Ramos (cell line): Measurements from ENCODE around the gene PATE1.
"Not testable (repeated sequence)": the region's sequence is repeated elsewhere in the genome, so short reads cannot be mapped to it uniquely, and the experiment has no call there.

Source experiments
- in situ Hi-C: fragments of 300-500 bp; cut with MboI; formaldehyde crosslinking; loops from one replicate; pipeline ENCODE4 v1.14.3; 2022; ENCODE audit warnings: low sequenced_read_pairs; ENCODE audit not compliant: unreplicated experiment

PATE1 gene, protein sequence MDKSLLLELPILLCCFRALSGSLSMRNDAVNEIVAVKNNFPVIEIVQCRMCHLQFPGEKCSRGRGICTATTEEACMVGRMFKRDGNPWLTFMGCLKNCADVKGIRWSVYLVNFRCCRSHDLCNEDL

DNA sequence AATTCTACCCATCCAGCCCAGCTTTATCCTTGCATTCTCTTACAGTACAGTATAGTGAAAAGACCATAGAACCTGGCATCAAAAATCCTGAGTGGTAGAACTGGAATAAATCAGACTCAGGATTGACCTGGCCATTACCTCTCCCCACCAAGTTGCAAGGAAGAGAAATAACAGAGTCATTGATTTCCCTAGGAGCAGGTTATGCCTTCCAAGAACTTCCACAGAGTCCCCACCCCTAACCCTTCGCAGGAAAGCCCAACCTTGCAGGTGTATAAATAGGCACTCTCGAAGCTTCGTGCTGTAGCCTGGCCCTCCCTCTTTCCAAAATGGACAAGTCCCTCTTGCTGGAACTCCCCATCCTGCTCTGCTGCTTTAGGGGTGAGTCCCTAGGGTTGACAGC lies at the start of gene PATE1:
Gene PATE1 (plus strand): TSS at position 301 of the 400 bp plus-strand sequence. CDS start 26 bp downstream, at position 327.
- in situ Hi-C loops = no loop called here

DNA sequence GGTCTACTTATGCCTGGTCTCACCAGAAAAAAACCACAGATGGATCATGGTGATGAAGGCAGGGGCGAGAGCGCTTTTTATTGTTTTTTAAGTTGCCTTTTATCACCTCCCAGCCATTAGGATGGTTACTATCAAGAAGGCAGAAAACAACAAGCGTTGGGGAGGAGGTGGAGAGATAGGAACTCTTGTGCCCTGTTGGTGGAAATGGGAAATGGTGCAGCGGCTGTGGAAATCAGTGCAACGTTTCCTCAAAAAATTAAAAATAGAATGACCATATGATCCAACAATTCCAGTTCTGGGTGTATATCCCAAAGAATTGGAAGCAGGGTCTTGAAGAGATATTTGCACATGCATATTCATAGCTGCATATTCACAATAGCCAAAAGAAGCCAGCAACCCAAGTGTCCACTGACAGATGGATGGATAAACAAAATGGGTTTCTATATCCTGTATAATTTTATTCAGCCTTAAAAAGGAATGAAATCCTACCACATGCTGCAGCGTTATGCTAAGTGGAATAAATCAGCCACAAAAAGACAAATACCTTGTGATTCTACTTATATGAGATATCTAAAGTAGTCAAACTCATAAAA lies 45.0 kb upstream of the PATE1 start:
- in situ Hi-C loops = no loop called here

DNA sequence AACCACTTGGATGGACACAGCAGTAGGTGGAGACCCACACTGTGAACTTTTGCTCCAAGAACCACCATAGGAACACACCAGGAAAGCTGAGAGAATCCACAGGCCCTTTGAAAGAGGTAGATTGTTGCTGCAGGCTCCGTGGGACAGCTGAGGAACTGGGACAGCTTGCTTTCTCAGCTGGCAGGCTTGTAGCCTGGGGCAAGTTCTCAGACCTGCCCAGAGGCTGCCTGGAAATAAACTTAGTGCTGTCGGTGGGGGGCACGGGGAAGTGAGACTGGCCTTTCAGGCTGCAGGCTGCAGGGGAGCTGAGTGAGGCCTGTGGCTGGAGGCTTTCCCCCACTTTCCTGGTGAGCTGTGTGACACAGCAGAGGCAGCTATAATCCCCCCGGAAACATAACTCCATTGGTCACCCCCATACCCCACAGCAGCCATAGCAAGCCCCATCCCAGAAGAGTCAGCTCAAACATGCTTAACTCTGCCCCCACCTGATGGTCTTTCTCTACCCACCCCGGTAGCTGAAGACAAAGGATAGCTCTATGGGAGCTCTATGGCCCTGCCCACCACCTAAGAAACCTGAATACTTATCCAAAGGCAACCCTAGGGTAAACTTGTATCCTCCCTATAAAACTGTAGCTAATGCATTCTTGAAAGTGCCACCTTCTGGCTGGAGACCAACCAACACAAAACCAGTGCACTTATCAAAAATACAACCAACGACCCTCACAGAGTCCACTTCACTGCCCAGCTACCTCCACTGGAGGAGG lies 44.0 kb upstream of the PATE1 start:
- in situ Hi-C loops = no loop called here

DNA sequence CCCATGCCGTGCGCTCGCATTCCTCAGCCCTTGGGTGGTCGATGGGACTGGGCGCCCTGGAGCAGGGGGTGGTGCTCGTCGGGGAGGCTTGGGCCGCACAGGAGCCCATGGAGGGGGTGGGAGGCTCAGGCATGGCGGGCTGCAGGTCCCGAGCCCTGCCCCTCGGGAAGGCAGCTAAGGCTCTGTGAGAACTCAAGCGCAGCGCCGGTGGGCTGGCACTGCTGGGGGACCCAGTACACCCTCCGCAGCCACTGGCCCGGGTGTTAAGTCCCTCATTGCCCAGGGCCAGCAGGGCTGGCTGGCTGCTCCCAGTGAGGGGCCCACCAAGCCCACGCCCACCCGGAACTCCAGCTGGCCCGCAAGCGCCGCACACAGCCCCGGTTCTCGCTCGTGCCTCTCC lies 41.4 kb upstream of the PATE1 start:
- in situ Hi-C loops = not testable (repeated sequence)

DNA sequence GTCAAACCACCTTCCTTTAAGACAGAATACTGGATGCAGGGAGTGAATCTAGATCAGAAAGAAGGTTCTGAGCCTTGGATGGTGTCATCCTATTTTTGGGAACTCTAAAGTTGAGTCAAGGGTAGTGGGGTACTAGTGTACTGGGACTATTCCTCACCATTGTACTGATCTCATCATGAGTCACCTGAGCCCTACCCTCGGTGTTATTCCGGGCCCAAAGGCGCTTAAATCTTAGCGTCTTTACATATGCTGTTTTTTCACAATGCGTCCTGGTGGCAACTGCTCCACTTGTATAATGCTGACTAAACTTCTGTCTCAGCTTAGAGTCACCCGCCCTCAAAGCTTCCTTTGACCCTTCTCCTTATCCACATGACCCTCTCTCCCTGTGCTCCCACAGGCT lies 25.3 kb upstream of the PATE1 start:
- in situ Hi-C loops = no loop called here

DNA sequence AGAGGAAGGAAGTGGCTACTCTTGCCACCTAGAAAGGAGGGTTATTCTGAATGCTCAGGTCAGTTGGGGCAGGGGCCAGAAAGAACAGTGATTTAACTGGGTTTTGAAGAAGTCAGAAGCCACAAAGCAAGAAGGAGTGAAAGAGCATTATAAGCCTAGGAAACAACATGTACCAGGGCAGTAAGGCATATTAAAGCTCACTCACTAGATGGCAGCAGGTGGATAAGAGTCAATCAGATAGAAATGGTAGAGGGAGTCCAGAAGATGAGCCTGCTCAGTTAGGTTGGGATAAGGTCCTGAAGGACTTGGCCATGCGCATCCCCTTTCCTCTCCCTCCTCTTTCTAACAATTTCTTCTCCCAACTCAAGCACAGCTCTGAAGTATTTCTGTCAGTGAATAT lies 22.0 kb upstream of the PATE1 start:
- in situ Hi-C loops = no loop called here

DNA sequence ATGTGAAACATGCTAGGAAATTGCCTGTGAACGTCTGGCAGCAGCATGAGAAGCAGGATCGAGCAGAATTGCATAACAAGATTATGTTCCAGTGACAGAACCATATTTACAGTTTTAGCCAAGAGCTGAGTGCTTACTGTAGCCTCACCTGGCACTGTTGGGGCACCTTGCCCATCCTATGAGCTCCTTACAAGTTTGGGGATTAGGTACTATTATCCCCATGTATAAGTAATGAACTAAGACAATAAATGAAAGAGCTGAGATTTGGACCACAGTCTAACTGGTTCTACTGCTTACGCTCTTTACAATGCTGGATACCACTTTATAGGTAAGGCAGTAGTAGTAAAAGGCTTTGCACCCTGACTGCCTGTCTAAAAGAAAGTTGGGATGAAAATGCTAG lies 17.1 kb upstream of the PATE1 start:
- in situ Hi-C loops = no loop called here

DNA sequence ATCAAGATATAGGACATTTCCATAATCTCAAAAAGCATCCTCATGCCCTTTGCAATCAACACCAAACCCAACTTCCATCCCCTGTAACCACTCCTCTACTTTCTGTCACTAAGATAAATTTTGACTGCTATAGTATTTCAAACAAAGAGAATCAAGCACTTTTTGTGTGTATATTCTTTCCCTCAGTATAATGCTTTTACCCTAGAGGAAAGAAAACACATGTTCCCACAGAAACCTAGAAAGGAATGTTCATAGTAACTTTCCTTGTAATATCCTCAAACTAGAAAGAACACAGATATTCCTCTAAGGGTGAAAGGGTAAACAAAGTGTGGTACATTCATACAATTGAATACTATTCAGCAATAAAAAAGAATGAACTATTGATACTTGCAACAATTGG lies 5.5 kb upstream of the PATE1 start:
- in situ Hi-C loops = no loop called here

DNA sequence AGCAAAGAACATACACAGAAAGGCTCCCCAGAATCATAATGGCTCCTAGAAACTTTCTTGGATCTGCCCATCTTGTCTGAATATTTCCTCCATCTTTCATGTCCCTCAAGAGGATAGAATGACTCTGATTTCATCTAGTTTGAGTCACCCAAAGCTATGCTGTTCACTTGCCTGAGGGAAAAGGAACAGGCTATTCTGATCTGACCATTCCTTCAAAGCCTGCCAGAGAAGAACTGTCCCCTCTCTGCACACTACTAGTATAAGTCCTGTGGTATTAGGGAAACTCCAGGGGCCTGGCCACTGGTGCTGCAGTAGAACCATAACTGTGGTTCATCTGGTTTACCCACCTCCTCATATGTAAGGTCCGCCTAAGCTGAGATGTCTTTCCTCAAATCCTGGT lies 2.4 kb upstream of the PATE1 start:
- in situ Hi-C loops = no loop called here

DNA sequence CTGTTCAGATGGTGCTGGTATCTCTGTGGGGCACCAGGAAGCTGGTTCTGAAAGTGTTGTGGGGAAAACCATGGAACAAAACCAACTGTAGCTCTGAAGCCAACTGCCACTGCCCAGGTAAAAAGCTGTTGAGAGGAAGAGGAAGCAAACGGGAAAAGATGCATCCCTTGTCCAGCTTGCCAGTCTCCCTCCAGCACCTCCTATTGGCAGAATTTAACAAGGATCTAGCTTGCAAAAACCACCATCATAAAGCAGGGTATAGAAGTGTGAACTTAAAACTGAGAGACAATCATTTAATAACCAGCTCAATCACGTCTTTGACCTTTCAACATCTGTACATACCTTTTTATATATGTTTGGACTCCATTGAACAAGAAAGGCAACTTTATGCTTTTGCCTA lies 4.5 kb downstream of the PATE1 start:
- in situ Hi-C loops = no loop called here

DNA sequence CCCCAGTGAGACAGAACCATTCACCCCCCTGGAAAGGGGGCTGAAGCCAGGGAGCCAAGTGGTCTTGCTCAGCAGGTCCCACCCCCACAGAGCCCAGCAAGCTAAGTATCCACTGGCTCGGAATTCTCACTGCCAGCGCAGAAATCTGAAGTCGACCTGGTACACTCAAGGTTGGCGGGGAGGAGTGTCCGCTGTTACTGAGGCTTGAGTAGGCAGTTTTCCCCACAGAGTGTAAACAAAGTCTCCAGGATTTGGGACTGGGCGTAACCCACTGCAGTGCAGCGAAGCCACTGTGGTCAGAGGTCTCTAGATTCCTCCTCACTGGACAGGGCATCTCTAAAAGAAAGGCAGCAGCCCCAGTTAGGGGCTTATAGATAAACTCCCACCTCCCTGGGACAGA lies 10.0 kb downstream of the PATE1 start:
- in situ Hi-C loops = no loop called here

DNA sequence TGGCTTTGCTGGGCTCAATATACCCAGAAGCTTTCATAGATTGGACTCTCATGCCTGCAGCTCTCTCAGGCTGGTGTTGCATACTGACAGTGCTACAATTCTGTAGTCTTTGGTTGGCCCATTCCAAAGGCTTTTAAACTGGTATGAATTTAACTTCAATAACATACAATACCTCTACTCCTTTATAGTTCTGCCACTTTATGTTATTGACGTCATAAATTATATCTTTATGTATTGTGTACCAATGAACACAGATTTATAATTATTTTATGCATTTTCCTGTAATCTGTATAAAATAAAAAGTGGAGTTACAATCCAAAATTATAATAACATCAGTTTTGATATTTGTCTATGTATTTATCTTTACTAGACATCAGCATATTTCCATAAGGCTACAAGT lies 16.4 kb downstream of the PATE1 start:
- in situ Hi-C loops = no loop called here

DNA sequence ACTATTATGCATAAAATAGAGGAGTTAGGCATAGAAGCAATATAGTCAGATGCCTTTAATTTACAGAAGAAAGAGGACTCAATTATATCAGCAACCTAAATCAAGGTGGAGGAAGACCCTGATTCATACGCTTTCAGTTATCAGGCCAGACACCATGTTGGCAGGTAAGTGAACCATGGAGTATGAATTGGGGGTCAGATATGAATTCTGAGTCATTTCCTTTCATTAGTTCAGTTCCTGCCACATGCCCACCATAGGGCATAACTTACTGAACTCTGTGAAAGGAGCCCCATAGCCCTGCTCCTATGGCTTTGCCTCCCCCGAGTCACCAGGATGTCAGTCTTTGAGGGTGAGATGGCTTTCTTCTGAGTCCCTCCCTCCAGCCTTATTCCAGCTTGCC lies 17.4 kb downstream of the PATE1 start:
- in situ Hi-C loops = no loop called here

DNA sequence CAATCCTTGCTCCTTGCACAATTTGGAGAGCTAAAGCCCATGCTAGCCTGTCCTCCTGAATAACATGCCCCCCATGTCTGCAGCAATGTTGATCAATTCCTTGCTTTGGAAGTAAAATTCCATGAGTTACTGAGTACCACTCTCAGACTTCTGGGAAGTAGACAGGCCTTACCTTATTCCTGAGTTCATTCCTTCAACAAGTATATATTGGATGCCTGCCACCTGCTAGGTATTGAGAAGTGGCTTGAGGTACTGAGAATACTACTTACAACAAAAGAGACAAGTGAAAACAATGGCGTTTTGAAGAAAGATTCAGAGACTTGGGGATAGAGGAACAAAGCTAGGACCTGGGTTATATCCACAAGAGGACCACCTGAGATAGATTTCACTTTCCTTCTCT lies 20.2 kb downstream of the PATE1 start:
- in situ Hi-C loops = no loop called here

DNA sequence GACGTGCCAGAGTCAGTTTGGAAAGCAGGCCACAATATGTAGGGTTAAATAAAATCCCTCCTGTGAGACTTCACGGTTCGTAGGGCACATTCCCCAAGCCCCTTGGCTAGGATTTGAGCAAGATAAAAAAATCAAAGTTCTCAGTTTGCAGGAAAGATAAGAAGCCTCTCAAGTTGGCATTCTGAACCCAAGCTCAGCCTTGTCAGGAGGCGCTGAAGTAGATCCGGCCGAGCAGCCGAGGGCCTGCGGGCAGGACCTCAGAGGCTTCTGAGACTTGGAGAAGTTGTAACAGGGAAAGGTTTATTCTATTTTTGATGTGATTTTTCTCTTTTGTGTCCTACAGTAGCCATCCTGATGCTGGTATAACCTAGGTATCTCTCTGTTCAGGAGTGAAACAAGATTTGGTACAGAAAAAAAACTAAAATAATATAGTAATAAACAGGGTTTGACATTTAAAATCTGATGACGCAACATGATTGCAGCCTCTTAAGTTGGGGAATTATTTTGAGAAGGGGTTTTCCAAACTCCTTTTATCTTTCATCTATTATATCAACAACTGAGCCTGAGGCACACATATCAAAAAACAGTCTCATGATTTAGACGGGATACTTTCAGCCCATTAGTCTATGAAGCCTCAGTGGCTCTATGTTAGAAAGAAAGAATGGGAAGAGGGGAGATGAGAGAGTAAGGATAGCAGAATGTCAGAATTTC lies 22.4 kb downstream of the PATE1 start:
- in situ Hi-C loops = no loop called here

DNA sequence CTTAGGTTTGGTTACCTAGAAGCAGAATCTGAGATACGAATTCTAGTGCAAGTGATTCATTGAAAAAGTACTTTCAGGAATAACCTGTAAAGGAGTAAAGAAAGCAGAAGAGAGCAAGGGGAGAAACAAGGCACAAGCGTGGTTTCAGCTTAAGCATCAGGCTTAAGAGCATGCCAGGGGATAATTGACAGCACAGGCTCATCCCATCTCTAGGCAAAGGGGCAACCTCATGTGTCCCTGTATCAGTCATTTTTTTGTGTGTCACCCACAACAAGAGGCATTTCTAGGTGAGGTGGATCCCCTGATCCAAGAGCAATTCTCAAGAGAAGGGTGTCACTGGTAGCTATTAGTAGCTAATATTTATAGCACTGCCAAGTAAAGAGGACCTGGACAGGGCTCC lies 24.5 kb downstream of the PATE1 start:
- in situ Hi-C loops = no loop called here

DNA sequence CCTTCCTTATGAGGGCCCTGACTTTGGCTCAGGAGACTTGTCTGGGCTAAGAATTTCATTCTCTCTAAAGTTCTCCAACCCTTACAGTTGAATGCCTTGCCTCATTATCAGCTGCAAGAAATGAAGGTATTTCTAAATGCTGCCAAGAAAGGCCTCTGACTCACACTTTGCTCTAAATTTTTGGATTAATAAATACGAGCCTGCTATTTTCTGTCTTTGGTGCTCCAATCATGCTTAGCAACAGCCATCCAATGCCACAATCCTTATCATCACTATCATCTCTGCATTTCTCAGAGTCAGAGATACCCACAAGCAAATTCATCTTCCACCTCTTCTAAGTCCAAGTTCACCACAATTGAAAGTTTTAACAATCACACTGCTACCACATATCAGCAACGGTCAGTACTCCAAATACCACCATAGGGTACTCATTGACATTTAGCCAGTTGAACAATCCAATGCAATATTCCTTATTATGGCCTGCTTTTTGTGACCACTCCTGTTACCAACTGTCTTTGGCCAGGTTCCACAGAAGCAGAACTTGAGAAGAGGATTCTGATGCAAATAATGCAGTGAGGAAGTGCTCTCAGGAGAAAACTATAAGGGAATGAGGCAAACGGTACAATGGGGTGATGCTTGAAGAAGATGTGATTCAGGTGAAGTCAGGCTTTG lies 26.9 kb downstream of the PATE1 start:
- in situ Hi-C loops = no loop called here

DNA sequence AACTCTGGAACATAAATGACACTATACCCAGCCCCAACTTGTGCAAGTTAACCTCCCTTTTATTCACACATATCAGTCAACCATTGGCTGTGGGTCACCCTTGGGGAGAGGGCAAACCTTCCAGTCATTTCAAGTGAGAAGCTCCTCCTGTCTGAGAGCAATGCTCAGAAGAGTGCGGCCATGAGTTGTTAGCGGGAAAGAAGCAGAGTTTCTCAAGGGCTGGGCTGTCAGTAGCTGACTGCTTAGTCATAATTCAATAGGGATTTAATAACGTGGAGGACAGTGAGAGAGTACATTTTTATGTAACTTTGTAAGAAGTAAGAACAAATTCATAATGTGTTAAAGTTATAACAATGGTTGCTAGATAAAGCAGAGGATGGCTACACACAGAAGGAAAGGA lies 27.4 kb downstream of the PATE1 start:
- in situ Hi-C loops = no loop called here

DNA sequence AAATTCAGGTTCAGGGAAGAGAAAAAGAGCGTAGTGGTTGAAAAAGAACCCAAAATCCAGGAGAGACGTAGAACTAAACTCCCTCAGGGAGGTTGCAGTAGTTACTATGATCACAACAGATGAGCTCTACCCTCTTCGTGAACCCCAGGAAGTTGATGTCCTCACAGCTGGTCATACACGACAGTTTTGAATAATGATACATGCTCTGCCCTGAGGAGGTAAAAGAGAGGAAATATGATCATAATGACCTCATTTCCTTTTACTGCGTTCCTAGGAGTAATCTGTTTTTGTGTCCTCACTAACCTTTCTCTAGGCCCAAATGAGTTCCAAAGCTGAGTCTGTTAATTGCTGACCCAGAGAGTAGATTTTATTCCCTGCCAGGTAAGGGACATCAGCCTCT lies 31.2 kb downstream of the PATE1 start:
- in situ Hi-C loops = no loop called here

DNA sequence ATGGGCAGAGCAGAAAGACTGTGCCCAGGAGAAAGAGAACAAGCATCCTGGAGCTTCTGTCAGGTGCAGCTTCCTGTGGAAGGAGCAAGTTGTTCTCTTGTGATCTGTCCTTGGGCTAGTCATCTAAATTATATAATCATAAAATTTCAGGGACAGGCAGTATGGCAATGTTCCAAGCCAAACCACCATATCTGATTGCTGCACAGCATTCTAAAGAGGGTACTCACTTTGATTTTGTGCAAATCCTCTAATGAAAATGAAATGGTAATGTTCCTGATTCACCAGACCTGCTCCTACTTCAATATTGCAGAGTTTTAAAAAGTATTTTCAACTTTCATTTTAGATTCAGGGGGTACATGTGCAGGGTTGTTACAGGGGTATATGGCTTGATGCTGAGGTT lies 32.6 kb downstream of the PATE1 start, which contains the start of gene PATE2:
Gene PATE2 (minus strand): TSS at position 101 of the 400 bp plus-strand sequence. CDS start 55 bp downstream, at position 46.
- in situ Hi-C loops = no loop called here

DNA sequence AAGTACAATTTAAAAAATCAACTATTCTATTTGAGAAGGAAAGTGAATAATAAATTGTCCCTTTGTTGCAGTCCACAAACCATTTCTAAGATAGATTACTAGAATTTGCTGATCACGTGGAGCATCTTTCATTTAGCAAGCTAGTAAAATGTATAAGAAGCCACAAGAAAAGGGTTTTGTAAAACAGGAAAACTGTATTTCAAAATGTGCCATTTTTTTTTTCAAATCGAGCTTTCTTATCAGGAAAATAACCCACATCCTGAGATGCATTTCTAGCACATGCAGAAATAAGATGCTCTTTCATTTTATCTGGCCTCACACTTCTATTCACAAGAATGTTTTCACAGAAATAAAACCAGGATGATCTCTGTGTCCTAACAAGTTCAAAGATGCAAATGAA lies 38.6 kb downstream of the PATE1 start:
- in situ Hi-C loops = no loop called here
